WERI-Rb-1 (cell line): ENCODE results near the gene PBLD.
A peak's percentile ranks its signal among the peaks of the same experiment; 100 is the strongest.

Source experiments
- DNase-seq: peaks from one replicate; pipeline ENCODE4 v3.0.0-alpha.2; 2020
- H3K27ac ChIP-seq: fragments of 250-450 bp; sonication (Bioruptor Pico); 2 replicates; pipeline ENCODE4 v1.5.1; 2020; ENCODE audit warnings: mild to moderate bottlenecking, moderate library complexity
- H3K27me3 ChIP-seq: fragments of 250-450 bp; sonication (Bioruptor Pico); 2 replicates; pipeline ENCODE4 v1.5.1; 2021; ENCODE audit warnings: mild to moderate bottlenecking, low read depth, moderate library complexity; ENCODE audit not compliant: insufficient read depth, severe bottlenecking
- H3K36me3 ChIP-seq: fragments of 250-450 bp; sonication (Bioruptor Pico); 2 replicates; pipeline ENCODE4 v1.5.1; 2020; ENCODE audit warnings: mild to moderate bottlenecking, moderate library complexity
- H3K4me3 ChIP-seq: 2 replicates; pipeline ENCODE4 v1.5.1; 2011; ENCODE audit warnings: low read depth, mild to moderate bottlenecking, control low read depth, low read length
- H3K9me3 ChIP-seq: fragments of 250-450 bp; sonication (Bioruptor Pico); 2 replicates; pipeline ENCODE4 v1.5.1; 2021; ENCODE audit warnings: mild to moderate bottlenecking, moderate library complexity; ENCODE audit not compliant: severe bottlenecking
- CTCF ChIP-seq: IDR thresholded peaks from 2 replicates; pipeline ENCODE4 v1.5.1; 2011; ENCODE audit warnings: low read depth, mild to moderate bottlenecking, control low read depth, inconsistent platforms, low read length

The PBLD gene

GRCh38 chr10:68334672-68335467 lies 2.1 kb upstream of the PBLD start:
- Histone ChIP-seq H3K36me3 (peaks cover 69% of the 10 kb centered on the region), H3K9me3 (no peaks in the 10 kb centered on the region), H3K27me3 (no peaks in the 10 kb centered on the region), H3K4me3 (peak overlapping the region; percentile 100), H3K27ac (no peak overlapping the region)
- DNase-seq = no peak
- TF ChIP-seq CTCF = no peak

- Histone ChIP-seq H3K27me3 (no peaks in the 10 kb centered on the region), H3K9me3 (no peaks in the 10 kb centered on the region), H3K4me3 (peak overlapping the region; percentile 100), H3K27ac (peak overlapping the region; percentile 100), H3K36me3 (peaks cover 58% of the 10 kb centered on the region)
- TF ChIP-seq CTCF = no peak
- no peak for DNase-seq
These were observed 1.0 kb upstream of the PBLD start for GRCh38 chr10:68333440-68334431.

DNA sequence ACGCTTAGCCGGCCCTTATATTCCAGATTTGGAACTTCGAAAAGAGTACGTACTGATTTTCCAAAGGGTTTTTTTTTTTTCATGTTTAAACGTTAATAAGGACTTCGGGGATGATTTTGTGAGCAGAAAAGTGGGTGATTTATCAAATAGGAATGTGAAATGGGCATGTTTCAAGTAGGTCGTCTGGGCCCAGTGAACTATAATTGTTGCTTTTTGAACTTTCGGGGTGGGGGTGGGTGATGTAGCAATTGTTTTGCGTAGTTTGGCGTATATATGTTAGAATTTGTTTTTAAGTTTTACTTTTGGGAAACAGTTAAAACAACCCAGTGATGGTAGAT lies 299 bp upstream of the PBLD start:
- Histone ChIP-seq H3K27me3 (no peaks in the 10 kb centered on the region), H3K36me3 (peaks cover 51% of the 10 kb centered on the region), H3K4me3 (peak overlapping the region; percentile 100), H3K27ac (peak overlapping the region; percentile 100), H3K9me3 (no peaks in the 10 kb centered on the region)
- TF ChIP-seq CTCF = no peak
- DNase-seq = no peak

DNA sequence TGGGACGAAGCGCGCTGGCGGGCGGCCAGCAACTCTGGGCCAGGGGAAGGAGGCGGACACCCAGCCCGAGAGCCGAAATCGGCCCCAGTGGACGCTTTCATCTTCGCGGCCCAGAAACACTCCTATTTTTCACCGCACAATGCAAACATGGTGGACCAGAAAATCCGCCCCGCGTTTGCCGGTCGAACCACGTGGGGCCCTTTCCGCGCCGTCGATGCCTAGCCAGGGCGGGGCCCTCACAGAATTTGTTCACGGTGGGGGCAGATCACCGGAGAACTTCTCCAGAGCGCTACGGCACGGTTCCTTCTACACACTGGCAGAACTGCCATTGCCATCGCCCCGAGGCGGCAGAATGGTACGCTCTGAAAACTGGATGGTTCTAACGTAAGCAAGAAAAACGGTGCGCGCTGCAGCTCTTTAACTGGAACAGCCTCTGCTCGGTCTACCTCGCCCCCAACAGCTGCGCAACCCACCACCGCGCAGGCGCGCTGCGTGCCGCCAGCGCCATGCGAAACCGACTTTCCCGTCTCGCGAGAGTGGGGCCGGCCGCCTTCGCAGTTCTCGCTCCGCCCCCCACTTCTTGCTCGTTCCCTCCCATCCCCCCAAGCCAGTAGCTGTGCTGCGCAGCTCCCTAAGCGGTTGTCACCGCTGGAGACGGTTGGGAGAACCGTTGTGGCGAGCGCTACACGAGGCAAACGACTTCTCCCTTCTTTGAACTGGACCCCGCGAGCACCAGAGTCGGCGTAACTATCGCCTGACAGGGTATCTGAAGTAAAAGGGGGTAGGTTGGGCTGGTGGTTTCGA lies 1.1 kb downstream of the PBLD start, which contains the start of gene HNRNPH3:
Gene HNRNPH3, plus strand, starts transcription at position 610 of the 804 bp plus-strand sequence. CDS start 5,158 bp downstream, outside the sequence.
- no peak for TF ChIP-seq CTCF
- no peaks in the 10 kb centered on the region for H3K9me3 ChIP-seq
- H3K36me3 ChIP-seq = peaks cover 37% of the 10 kb centered on the region
- H3K27me3 ChIP-seq = no peaks in the 10 kb centered on the region
- peak within 1 kb of the TSS; percentile 100 for H3K27ac ChIP-seq
- peak; percentile 98 for DNase-seq
- H3K4me3 ChIP-seq = peak within 1 kb of the TSS; percentile 100

DNA sequence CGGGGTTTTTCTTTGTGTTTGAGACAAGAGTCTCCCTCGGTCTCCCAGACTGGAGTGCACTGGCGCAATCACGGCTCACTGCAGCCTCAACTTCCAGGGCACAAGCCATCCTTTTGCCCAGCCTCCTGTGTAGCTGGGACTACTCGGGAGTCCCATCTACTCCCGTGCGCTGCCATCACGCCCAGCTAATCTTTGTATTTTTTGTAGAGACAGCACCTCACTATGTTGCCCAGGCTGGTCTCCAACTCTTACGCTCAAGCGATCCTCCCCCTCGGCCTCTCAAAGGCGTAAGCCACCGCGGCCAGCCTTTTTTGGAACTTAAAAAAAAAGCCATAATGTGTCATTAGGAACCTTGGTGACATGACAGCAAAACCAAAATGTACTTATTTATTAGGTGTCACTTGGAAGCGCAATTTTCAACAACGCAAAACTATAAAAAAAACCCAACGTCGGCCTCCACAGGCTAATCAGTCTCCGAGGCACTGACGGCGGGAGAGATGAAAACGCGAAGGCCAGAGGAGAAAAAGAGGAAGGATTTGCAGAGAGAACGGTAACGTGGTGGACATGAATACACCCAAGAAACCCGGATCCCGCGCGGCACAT lies 1.8 kb downstream of the PBLD start:
- peaks cover 30% of the 10 kb centered on the region for H3K36me3 ChIP-seq
- H3K27me3 ChIP-seq = no peaks in the 10 kb centered on the region
- no peak for TF ChIP-seq CTCF
- H3K4me3 ChIP-seq = peak overlapping the region; percentile 100
- peak overlapping the region; percentile 100 for H3K27ac ChIP-seq
- H3K9me3 ChIP-seq = no peaks in the 10 kb centered on the region
- no peak for DNase-seq
